GM12891 (cell line): ENCODE data around the gene MCM9.

Experiments used
- POLR2A ChIP-seq: IDR thresholded peaks from 2 replicates; pipeline ENCODE4 v1.6.1; 2011; ENCODE audit warnings: low read depth, low read length, control low read depth
- TAF1 ChIP-seq: IDR thresholded peaks from 2 replicates; pipeline ENCODE4 v1.6.1; 2011; ENCODE audit warnings: low read depth, low read length, control low read depth

- TF ChIP-seq TAF1 (no peak), POLR2A (no peak)
Measured at GRCh38 chr6:118764766-118765165, 170.2 kb downstream of the MCM9 start.
